SU-DHL-6 (cell line): ENCODE measurements around the gene CRAMP1.

Experiments used
- H2AFZ ChIP-seq: fragments of 200-600 bp; sonication (generic); 2 replicates; pipeline ENCODE4 v1.6.1; 2014; ENCODE audit warnings: low read depth, mild to moderate bottlenecking, moderate library complexity, mixed read lengths, antibody characterized with exemption, low read length; ENCODE audit not compliant: severe bottlenecking
- H3F3A ChIP-seq: fragments of 200-600 bp; shearing (Covaris generic); 2 replicates; pipeline ENCODE4 v1.6.0; 2016; ENCODE audit warnings: antibody characterized with exemption, mild to moderate bottlenecking; ENCODE audit not compliant: insufficient read depth
- H3K27ac ChIP-seq: fragments of 200-600 bp; sonication (generic); 2 replicates; pipeline ENCODE4 v1.5.1; 2016; ENCODE audit warnings: low read depth, mild to moderate bottlenecking, low read length, moderate library complexity, mixed read lengths
- H3K27me3 ChIP-seq: fragments of 200-600 bp; sonication (generic), shearing (Covaris generic); 2 replicates; pipeline ENCODE4 v1.6.0; 2014; ENCODE audit warnings: mild to moderate bottlenecking, low read length
- H3K36me3 ChIP-seq: fragments of 200-600 bp; sonication (generic); 2 replicates; pipeline ENCODE4 v1.6.1; 2014; ENCODE audit warnings: mild to moderate bottlenecking, low read length, mixed read lengths
- H3K4me2 ChIP-seq: fragments of 300-600, 200-600 bp; shearing (Covaris generic), sonication (generic); 2 replicates; pipeline ENCODE4 v1.6.0; 2014; ENCODE audit warnings: low read length, low read depth, mild to moderate bottlenecking; ENCODE audit not compliant: poor library complexity, severe bottlenecking
- H3K4me3 ChIP-seq: fragments of 200-600 bp; sonication (generic); 2 replicates; pipeline ENCODE4 v1.5.1; 2014; ENCODE audit warnings: antibody characterized with exemption, low read length, mild to moderate bottlenecking, mixed read lengths; ENCODE audit not compliant: insufficient read depth, poor library complexity, severe bottlenecking
- H3K79me2 ChIP-seq: fragments of 200-600 bp; sonication (generic); 2 replicates; pipeline ENCODE4 v1.6.1; 2014; ENCODE audit warnings: mild to moderate bottlenecking, low read length, moderate library complexity; ENCODE audit not compliant: insufficient read depth
- H3K9ac ChIP-seq: fragments of 200-600 bp; sonication (generic); 2 replicates; pipeline ENCODE4 v1.7.0; 2014; ENCODE audit warnings: mild to moderate bottlenecking, low read length
- H3K9me2 ChIP-seq: fragments of 200-600 bp; sonication (generic); replicated peaks from 2 replicates; pipeline ENCODE4 v1.6.1; 2014; ENCODE audit warnings: low read length; ENCODE audit not compliant: insufficient read depth
- H3K9me3 ChIP-seq: fragments of 200-600 bp; sonication (generic); 2 replicates; pipeline ENCODE4 v1.6.1; 2014; ENCODE audit warnings: low read length, mixed read lengths; ENCODE audit not compliant: insufficient read depth
- H4K20me1 ChIP-seq: fragments of 200-600 bp; sonication (generic); 2 replicates; pipeline ENCODE4 v1.6.1; 2014; ENCODE audit warnings: low read depth, mild to moderate bottlenecking, antibody characterized with exemption, low read length, moderate library complexity, mixed read lengths
- EZH2phosphoT487 ChIP-seq: fragments of 200-600 bp; sonication (generic), shearing (Covaris generic); conservative IDR thresholded peaks from 2 replicates; pipeline ENCODE4 v1.6.1; 2018; ENCODE audit warnings: mild to moderate bottlenecking, antibody characterized with exemption, low read length, moderate library complexity, mixed read lengths
- TF ChIP-seq, protein P1 (sequence below): fragments of 200-600 bp; sonication (generic); IDR thresholded peaks from one replicate; pipeline ENCODE4 v1.5.1; 2017; ENCODE audit warnings: antibody characterized with exemption, mild to moderate bottlenecking, low read length, moderate library complexity; ENCODE audit not compliant: insufficient read depth, poor library complexity, severe bottlenecking

Gene CRAMP1

DNA sequence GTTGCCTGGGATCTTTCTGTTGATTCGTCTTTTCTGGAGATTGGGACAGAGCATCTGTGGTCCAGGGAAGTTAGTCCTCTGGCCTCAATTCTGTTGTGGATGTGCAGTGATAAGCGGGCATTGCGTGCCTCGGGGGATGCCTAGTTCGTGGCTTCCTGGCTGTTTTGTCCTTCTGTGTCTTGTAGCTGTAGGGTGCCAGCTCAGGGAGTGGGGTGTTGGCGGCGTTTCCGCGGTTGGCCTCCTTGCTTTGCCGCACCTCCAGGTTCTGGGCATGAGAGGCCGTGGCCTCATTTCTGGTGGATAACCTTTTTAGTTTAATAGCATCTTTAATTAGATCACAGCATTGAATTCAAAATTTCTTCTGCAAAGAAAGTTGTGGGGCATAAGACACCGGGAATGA is 64.5 kb downstream of the CRAMP1 start:
- Histone ChIP-seq H3K4me3 (no peak overlapping the region), H2AFZ (no peak overlapping the region), H3K27ac (no peak overlapping the region), H3K9me2 (no peaks in the 10 kb centered on the region), H3K9me3 (no peaks in the 10 kb centered on the region), H3K79me2 (peaks cover 34% of the 10 kb centered on the region), H4K20me1 (0 out of 2 replicates have a peak, but pooled peaks cover 3% of the 10 kb centered on the region), H3K27me3 (no peaks in the 10 kb centered on the region), H3K4me2 (no peak overlapping the region), H3K9ac (no peak overlapping the region), H3K36me3 (no peaks in the 10 kb centered on the region), H3F3A (no peaks in the 10 kb centered on the region)
- TF ChIP-seq EZH2phosphoT487: no peak
- TF ChIP-seq, protein P1, sequence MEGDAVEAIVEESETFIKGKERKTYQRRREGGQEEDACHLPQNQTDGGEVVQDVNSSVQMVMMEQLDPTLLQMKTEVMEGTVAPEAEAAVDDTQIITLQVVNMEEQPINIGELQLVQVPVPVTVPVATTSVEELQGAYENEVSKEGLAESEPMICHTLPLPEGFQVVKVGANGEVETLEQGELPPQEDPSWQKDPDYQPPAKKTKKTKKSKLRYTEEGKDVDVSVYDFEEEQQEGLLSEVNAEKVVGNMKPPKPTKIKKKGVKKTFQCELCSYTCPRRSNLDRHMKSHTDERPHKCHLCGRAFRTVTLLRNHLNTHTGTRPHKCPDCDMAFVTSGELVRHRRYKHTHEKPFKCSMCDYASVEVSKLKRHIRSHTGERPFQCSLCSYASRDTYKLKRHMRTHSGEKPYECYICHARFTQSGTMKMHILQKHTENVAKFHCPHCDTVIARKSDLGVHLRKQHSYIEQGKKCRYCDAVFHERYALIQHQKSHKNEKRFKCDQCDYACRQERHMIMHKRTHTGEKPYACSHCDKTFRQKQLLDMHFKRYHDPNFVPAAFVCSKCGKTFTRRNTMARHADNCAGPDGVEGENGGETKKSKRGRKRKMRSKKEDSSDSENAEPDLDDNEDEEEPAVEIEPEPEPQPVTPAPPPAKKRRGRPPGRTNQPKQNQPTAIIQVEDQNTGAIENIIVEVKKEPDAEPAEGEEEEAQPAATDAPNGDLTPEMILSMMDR: no peak

DNA sequence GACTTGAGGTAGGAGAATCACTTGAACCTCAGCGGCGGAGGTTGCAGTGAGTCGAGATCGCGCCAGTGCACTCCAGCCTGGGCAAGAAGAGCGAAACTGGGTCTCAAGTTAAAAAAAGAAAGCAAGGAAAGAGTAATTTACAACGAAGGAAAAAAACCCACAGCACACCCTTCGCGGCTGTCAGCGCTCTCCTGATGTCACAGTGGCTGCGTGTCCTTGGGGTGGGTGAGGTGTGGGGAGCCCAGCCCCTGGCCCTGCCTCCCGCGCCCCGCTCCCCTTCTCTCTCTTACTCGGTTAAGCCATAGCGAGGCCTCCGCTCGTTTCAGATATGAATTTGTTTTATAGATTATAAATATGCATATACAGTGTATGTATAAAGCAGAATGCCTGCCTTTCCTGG is 65.2 kb downstream of the CRAMP1 start:
- no peak for TF ChIP-seq EZH2phosphoT487
- TF ChIP-seq, protein P1: no peak
- peak overlapping the region; percentile 22 for H2AFZ ChIP-seq
- peak overlapping the region; percentile 44 for H3K4me3 ChIP-seq
- H3K36me3 ChIP-seq: no peaks in the 10 kb centered on the region
- no peaks in the 10 kb centered on the region for H3F3A ChIP-seq
- peaks cover 40% of the 10 kb centered on the region for H3K79me2 ChIP-seq
- H3K9me2 ChIP-seq: no peaks in the 10 kb centered on the region
- peak overlapping the region; percentile 75 for H3K4me2 ChIP-seq
- peak overlapping the region; percentile 98; the same call in 1 of the 2 replicates for H3K9ac ChIP-seq
- H3K27me3 ChIP-seq: no peaks in the 10 kb centered on the region
- peak overlapping the region; percentile 37; the same call in 1 of the 2 replicates for H3K27ac ChIP-seq
- H4K20me1 ChIP-seq: 0 out of 2 replicates have a peak, but pooled peaks cover 3% of the 10 kb centered on the region
- H3K9me3 ChIP-seq: no peaks in the 10 kb centered on the region

DNA sequence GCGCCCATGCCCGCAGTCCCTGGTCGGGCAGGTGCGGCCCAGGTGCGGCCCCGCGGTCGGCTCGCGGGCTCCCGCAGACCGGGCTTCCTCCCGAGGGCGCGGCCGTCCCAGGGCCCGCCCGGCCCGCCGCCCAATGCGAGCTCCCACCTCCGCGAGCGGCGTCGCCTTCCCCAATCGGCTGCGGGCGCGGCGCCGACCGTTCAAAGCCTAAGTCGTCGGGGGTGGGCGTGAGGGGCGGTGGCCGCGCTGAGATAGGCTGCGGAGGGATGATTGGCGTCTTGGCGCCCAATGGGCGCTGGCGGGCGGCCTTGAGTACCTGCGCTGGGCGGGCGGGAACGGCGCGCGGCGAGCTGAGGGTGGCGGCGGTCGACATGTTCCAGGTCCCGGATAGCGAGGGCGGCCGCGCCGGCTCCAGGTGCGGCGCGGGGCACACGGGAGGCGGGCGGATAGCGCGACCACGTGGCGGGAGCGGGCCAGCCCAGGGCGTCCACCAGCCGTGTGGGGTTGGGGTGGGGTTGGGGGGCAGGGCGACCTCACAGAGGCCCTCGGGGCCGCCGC is 65.9 kb downstream of the CRAMP1 start, which contains the start of gene JPT2:
Gene JPT2, plus strand, starts transcription at position 338 of the 558 bp plus-strand sequence. Its CDS starts 34 bp downstream, at position 372.
- peak within 1 kb of the TSS; percentile 36 for H2AFZ ChIP-seq
- peak within 1 kb of the TSS; percentile 75 for H3K4me2 ChIP-seq
- peaks cover 46% of the 10 kb centered on the region for H3K79me2 ChIP-seq
- H3F3A ChIP-seq: no peaks in the 10 kb centered on the region
- no peaks in the 10 kb centered on the region for H3K36me3 ChIP-seq
- no peak for TF ChIP-seq EZH2phosphoT487
- peak within 1 kb of the TSS; percentile 98 for H3K9ac ChIP-seq
- H3K9me3 ChIP-seq: no peaks in the 10 kb centered on the region
- H4K20me1 ChIP-seq: 0 out of 2 replicates have a peak, but pooled peaks cover 3% of the 10 kb centered on the region
- H3K27me3 ChIP-seq: no peaks in the 10 kb centered on the region
- H3K27ac ChIP-seq: peak within 1 kb of the TSS; percentile 59
- H3K4me3 ChIP-seq: peak within 1 kb of the TSS; percentile 92
- no peaks in the 10 kb centered on the region for H3K9me2 ChIP-seq

DNA sequence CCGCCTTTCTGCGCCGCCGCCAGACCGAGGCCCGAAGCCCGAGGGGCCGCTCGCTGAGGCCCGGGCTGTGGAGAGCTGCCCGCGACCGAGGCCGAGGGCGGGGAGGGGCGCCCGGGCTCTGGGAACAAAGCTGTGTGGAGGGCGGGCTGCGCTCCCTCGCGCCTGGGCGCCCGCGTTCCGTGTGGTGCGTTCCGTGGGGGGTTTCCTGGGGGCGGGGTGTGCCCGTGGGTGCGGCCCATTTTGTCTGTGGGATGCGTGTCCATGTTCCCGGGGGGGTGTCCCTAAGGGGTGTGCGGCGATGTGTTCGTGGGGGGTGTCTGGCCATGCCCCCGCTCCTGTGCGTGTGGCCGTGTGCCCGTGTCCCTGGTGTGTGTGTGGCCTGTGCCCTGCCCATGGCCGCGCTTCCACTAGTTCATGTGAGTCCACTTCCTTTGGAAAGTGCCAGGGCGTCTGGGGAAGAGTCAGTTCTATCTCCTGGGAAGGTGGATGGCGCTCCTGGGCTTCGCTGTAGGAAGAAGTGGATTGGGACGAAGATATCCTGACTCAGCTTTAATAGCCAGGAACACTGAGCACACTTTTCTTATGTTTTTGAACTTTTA is 66.4 kb downstream of the CRAMP1 start:
- no peaks in the 10 kb centered on the region for H3F3A ChIP-seq
- H3K4me2 ChIP-seq: peak overlapping the region; percentile 64
- H3K27ac ChIP-seq: peak overlapping the region; percentile 59
- H2AFZ ChIP-seq: peak overlapping the region; percentile 36
- H4K20me1 ChIP-seq: peaks cover 6% of the 10 kb centered on the region; the same call in 1 of the 2 replicates
- H3K27me3 ChIP-seq: no peaks in the 10 kb centered on the region
- H3K9me2 ChIP-seq: no peaks in the 10 kb centered on the region
- peaks cover 52% of the 10 kb centered on the region for H3K79me2 ChIP-seq
- peak overlapping the region; percentile 98 for H3K9ac ChIP-seq
- H3K9me3 ChIP-seq: no peaks in the 10 kb centered on the region
- TF ChIP-seq, protein P1: no peak
- TF ChIP-seq EZH2phosphoT487: no peak
- no peaks in the 10 kb centered on the region for H3K36me3 ChIP-seq
- peak overlapping the region; percentile 92 for H3K4me3 ChIP-seq
